Hepatocyte (in vitro differentiated cells): ENCODE results near the gene PRRX1.

Experiments
- EZH2 ChIP-seq: fragments of 200-600 bp; sonication (generic); IDR thresholded peaks from 2 replicates; pipeline ENCODE4 v1.6.1; 2016; ENCODE audit warnings: antibody characterized with exemption, mild to moderate bottlenecking, borderline replicate concordance
- TF ChIP-seq, protein P1 (sequence below): fragments of 200-600 bp; sonication (generic); IDR thresholded peaks from 2 replicates; pipeline ENCODE4 v1.5.1; 2016; ENCODE audit warnings: antibody characterized with exemption, mild to moderate bottlenecking; ENCODE audit not compliant: poor library complexity

GRCh38 chr1:170743083-170743482, 79.2 kb downstream of the PRRX1 start:
- TF ChIP-seq, protein P1, sequence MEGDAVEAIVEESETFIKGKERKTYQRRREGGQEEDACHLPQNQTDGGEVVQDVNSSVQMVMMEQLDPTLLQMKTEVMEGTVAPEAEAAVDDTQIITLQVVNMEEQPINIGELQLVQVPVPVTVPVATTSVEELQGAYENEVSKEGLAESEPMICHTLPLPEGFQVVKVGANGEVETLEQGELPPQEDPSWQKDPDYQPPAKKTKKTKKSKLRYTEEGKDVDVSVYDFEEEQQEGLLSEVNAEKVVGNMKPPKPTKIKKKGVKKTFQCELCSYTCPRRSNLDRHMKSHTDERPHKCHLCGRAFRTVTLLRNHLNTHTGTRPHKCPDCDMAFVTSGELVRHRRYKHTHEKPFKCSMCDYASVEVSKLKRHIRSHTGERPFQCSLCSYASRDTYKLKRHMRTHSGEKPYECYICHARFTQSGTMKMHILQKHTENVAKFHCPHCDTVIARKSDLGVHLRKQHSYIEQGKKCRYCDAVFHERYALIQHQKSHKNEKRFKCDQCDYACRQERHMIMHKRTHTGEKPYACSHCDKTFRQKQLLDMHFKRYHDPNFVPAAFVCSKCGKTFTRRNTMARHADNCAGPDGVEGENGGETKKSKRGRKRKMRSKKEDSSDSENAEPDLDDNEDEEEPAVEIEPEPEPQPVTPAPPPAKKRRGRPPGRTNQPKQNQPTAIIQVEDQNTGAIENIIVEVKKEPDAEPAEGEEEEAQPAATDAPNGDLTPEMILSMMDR = no peak
- no peak for TF ChIP-seq EZH2
